Activated CD8-positive, alpha-beta memory T cell treated with anti-CD3 and anti-CD28 coated beads for 1 hour (primary cell): Measurements from ENCODE around the gene STK25.

Experiments
- DNase-seq, 2 donors: peaks; one replicate each; pipeline ENCODE4 v3.0.0-alpha.2; 2020; ENCODE audit warnings: low read depth in 1 of 2; ENCODE audit errors: extremely low read depth in 1 of 2

The STK25 gene

GRCh38 chr2:241496003-241496707, 12.2 kb downstream of the STK25 start:
- no peak for DNase-seq

DNA sequence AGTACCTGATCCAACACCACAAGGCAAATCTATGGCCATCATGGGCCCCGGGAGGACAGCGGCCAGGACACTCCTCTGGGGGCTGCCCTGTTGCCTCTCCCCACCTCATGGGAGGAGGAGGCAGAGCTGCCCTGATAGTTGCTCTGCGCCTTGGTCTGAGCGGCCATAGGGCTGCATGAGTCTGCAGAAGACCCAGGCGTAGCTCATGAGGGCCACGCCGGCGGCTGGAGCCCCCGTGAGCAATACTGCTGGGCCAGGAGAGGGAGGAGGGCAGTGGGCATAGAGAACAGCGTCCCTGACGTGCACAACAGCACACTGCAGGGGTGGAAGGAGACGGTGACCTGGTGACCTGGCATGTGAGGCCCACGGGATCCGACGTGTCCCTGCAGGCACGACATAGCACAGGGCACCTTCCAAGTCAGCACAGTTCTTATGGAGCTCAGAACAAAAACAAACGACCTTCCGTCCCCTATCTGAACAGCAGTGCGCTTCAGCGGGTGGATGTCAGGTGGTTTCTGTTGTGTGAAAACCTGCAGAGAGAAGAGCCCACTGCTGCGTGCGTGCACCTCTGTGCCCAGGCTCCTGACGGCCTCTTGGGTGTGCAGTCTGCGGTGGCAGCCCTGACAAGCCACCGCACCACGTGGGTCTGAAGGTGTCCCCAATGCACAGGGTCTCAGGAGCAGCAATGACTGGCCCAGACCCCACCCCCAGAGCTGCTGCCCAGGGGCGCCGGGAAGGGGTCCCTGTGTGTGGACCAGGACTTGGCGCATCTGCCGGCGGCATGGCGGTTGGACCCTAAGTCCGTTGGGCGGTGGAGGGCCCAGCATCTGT, 13.0 kb downstream of the STK25 start:
- DNase-seq: no peak

- DNase-seq: no peak
Observed at GRCh38 chr2:241494311-241494908, 14.0 kb downstream of the STK25 start.

DNA sequence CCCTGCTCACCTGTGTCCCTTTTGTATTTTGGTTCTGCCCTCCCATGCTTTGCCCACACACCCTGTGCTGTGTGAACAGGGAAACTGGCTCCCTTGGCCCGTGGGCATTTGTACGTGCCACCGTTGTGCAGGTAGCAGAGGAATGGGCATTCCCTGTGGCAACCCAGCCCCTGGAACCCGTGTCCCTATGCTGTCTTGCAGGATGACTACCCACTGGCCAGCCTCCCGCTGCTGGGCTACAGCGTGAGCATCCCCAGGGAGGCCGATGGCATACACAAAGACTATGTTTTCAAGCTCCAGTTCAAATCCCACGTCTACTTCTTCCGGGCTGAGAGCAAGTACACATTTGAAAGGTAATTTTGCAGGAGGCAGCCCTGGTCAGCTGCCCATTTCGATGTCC, 15.3 kb downstream of the STK25 start:
- DNase-seq: no peak

DNA sequence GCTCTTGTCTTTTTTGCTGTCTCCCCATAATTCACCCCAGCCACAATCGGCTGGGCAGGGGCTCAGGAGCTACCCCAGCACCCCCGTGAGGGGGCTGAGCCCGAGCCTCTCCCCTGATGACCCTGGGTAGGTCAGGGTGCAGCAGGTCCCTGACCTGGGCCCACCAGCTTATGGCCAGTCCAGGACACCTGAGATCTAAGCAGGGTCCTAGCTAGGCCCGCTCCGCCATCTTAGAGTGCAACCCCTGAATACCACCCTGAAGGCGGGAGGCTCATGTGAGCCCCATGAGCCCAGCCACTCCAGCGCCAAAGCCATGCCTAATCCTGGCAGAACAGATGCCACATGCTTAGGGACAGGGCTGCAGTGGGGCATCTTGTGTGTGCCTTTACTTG, 16.2 kb downstream of the STK25 start:
- no peak for DNase-seq

DNA sequence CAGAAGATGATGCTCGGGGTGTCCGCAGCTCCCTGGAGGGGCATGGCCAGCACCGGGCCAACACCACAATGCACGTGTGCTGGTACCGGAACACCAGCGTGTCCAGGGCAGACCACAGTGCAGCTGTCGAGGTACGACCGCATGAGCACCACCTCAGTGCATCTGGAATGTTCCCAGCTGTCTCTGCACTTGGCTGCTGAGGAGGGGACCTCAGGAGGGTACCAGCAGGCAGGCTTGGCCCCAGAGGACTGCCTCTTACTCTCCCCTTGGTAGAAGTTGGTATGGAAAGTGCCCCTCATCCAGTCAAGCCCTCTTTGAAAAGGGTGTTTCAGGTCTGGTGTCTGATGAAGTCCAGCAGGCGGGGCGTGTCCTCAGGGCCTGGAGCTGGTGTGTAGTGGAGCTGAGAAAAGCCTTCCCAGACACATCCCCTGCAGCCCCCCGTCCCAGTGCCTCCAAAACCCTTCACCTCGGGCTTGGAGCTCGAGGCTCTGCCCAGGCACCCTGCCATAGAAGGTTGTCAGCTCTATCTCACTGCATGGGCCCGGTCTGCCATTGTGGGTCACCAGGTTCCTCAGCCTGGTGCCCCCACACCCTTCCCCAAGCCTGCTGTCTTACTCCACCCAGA, 16.7 kb downstream of the STK25 start:
- no peak for DNase-seq

- no peak for DNase-seq
Observed at GRCh38 chr2:241490825-241491506, 17.4 kb downstream of the STK25 start.

DNA sequence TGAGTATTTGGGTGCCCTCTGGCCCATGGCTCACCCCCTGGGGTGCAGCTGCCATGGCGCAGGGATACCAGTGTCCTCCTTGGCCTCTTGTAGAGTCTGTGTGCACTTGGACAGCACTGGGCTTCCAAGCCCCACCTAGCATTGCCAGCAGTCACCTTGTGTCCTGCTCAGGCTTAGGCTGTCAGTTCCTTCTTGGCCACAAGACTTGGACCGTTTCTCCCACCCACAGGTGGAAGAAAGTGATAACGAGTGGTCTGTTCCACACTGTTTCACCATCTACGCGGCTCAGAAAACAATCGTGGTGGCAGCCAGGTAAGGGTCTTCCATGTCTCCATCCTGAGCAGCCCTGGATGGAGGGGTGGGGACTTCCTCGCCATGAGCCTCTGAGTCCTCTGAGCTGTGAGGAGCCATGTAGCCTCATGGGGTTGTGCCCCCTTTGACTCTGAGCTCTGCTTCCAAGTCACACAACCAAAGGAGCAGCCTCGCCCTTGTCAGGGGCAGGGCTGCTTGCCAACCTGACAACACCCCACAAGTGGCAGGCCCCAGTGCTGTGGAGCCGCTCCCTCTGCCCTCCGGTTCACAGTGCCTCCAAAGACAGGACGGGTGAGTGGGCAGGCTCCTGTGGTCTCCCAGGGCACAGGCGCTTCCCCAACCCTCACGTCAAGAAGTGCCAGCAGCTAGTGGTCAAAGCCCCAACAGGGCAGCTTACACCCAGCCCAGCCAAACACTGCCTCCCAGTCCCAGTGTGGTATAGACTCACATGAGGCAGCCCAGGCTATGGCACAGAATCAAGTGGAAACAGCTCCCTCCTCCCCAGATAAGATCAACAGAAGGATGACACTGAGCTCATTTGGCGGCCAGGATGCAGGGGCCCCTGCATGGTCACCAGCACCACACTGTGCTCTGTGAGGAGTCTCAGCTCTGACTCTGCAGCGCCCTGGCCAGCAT, 18.4 kb downstream of the STK25 start:
- DNase-seq: no peak

DNA sequence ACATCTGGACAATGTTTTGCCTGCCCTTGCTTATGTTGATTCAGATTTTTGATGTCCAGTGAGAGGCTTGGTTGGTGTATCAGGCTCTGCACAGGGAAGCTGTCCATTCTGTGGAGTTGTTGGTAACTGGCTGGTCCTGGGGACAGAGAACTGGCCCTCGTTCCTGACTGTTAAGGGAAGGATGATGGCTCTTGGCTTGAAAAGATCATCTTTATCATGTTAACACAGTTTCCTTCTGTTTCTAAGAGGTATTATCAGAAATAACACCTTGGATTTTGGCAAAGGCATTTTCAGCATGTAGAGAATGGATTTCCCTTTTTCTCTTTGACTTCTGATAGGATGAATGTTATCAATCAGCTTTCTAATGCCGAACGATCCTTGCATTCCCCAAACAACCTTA, 19.3 kb downstream of the STK25 start:
- DNase-seq: no peak

- DNase-seq: no peak
Observed at GRCh38 chr2:241485172-241485911, 23.0 kb downstream of the STK25 start.

DNA sequence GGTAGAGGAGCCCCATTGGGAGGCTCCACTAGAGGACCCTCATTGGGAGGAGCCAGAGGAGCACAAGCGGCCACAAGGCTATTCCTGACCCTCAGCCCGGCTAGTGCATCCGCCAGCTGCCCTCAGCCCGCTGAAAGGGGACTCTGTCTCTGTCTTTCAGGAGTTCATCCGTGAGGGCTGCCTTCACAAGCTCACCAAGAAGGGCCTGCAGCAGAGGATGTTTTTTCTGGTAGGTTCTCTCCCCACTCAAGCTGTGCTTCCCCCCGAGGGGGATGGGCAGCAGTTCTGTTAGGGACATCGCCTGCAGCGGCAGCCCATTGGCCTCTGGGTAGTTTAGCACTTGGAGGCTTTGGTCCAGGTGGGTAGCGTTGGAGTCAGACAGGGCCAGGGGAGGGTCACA, 25.1 kb downstream of the STK25 start:
- no peak for DNase-seq

DNA sequence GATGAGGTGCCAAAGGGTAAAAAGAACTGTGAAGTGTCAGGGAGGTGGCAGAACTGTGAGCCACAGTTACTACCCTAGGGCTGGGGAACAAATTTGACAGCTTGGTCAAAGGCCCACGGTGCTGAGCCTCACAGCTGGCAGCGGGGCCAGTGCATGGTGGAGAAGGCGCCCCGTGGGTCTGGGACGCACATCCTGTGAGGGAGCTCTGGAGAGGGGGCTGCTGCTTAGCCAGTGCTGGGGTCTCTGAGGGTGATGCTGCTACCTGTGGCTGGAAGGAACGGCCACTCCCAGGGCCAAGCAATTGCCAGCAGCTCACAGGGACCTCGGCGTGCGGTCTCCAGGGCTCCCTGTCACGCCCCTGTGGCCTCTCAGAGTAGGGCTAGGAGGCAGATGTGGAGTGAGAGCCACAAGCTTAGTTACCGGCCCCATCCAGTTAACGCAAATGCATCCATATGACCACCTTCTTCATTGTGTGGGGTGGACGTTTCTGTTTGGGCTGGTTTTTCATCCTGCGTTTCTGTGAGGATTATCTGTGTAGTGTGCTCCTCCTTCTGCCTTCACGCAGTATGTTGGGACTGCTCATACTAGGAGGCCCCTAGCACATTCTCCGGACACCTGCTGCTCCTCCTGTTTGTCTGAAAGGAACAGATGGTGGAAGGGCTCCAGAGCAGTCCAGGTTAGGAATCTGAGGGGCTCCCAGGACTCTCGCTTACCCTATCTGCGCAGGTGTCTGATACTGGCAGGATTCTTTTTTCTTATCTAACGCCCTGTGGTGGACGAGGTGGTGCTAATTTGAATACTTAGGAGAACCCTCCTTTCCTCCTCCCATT, 26.0 kb downstream of the STK25 start:
- no peak for DNase-seq

DNA sequence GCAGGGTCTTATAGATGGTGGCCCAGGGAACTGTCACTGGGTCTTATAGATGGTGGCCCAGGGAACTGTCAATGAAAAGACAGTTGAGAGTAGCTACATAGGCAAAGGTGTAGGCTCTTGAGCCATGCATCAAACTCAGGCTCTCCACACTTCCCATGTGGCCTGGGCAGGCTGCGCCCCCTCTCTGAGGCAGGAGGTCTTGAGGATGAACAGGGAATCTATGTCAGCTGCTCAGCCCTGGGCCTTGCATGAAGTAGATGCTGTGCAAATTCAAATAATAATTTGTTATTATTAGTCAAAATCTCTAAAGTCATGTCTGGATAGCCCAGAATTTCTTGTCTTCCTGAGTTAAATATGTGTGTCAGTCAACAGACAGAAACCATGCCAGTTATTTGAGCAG, 26.7 kb downstream of the STK25 start:
- DNase-seq: no peak

- DNase-seq: no peak
Observed at GRCh38 chr2:241479026-241479898, 29.1 kb downstream of the STK25 start.

- DNase-seq: no peak
Observed at GRCh38 chr2:241478166-241478565, 30.2 kb downstream of the STK25 start.

- DNase-seq: no peak
Observed at GRCh38 chr2:241475267-241475666, 33.1 kb downstream of the STK25 start.

DNA sequence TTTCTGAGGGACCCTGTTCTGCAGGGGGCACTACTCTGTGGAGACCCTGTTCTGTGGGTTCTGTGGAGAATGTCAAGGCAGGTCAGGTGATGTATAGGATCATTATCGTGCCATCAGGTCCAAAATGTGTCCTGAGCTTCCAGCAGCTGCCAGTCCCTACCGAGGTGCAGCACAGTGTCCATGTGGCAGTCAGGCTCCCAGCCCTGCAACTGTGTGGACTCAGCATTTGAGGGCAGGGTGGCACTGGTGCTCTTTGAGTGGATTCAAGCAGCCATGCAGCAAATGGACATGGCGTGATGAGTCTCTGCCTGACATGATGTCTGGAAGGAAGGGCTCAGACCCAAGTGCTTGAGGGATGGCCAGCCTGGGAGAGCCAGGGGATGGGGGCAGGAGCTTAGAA, 35.0 kb downstream of the STK25 start:
- no peak for DNase-seq
